GM12878 (cell line): Measurements from ENCODE around the gene TSPO2. TPM values are rescaled to one million over a fixed set of nuclear protein-coding genes. Genes with fewer than 3 reads are reported as not detected.

ENCODE experiments used
- ATAC-seq: fragments of 200-7000 bp; cut with Tn5 transposase; 3 replicates; pipeline ENCODE4 v1.9.1; 2020; ENCODE audit warnings: mild to moderate bottlenecking, moderate library complexity
- BruUV-seq: library from RNA; stranded (reverse); fragments of 400-500 nt; replicated peaks from 2 replicates; lab custom pipeline; 2021; lab: Mats Ljungman, UMichigan
- CTCF ChIA-PET: fragments of 300-600 bp; sonication (Branson Sonifier 250); formaldehyde crosslinking; extraction: SDS; loops from one replicate; lab custom pipeline; 2021; ENCODE audit warnings: inconsistent platforms; lab: Yijun Ruan, JAX
- POLR2A ChIA-PET: fragments of 350-600 bp; formaldehyde crosslinking; extraction: SDS; loops from one replicate; lab custom pipeline; 2021; ENCODE audit warnings: inconsistent platforms; lab: Charles Lee
- RAD21 ChIA-PET: fragments of 300-600 bp; sonication (Branson Sonifier 250); formaldehyde crosslinking; loops from one replicate; lab custom pipeline; 2023; ENCODE audit warnings: antibody characterized with exemption; ENCODE audit not compliant: unreplicated experiment; lab: Charles Lee
- SMC1A ChIA-PET: fragments of 300-600 bp; sonication (Branson Sonifier 250); formaldehyde crosslinking; loops from one replicate; lab custom pipeline; 2023; ENCODE audit not compliant: unreplicated experiment, uncharacterized antibody; lab: Charles Lee
- DNase-seq: peaks from one replicate; pipeline ENCODE4 v3.0.0-alpha.2; 2011; ENCODE audit warnings: low read depth, low spot score
- FAIRE-seq: peaks from 3 replicates; lab custom pipeline; 2011; peaks lifted over from hg19 to GRCh38; lab: Jason Lieb, UNC
- H2AFZ ChIP-seq: 2 replicates; pipeline ENCODE4 v1.6.0; 2011; ENCODE audit warnings: low read depth, low read length, control low read depth; ENCODE audit not compliant: control insufficient read depth
- H3K27ac ChIP-seq: 2 replicates; pipeline ENCODE4 v1.5.1; 2011; ENCODE audit warnings: control low read depth; ENCODE audit not compliant: control insufficient read depth, insufficient read depth
- H3K27me3 ChIP-seq, 2 experiments: replicated peaks in 1 of 2; 2 replicates each; pipeline versions ENCODE4 v1.6.0 to v1.6.1; 2011; ENCODE audit warnings: low read length in 1 of 2; ENCODE audit not compliant: control insufficient read depth in 2 of 2, insufficient read depth in 2 of 2
- H3K36me3 ChIP-seq, 2 experiments: 2 replicates each; pipeline ENCODE4 v1.5.1; 2011; ENCODE audit warnings: low read length in 1 of 2; ENCODE audit not compliant: control insufficient read depth in 2 of 2, insufficient read depth in 2 of 2
- H3K4me1 ChIP-seq: 2 replicates; pipeline ENCODE4 v1.6.1; 2011; ENCODE audit warnings: mild to moderate bottlenecking, low read length, moderate library complexity, mixed read lengths; ENCODE audit not compliant: control insufficient read depth, insufficient read depth
- H3K4me2 ChIP-seq: 2 replicates; pipeline ENCODE4 v1.6.0; 2011; ENCODE audit warnings: control low read depth; ENCODE audit not compliant: control insufficient read depth, insufficient read depth
- H3K4me3 ChIP-seq: fragments of 200-600 bp; sonication (generic); 2 replicates; pipeline ENCODE4 v1.5.1; 2016
- H3K79me2 ChIP-seq: 2 replicates; pipeline ENCODE4 v1.6.0; 2011; ENCODE audit warnings: low read length; ENCODE audit not compliant: control insufficient read depth, insufficient read depth
- H3K9ac ChIP-seq: 2 replicates; pipeline ENCODE4 v1.8.0; 2011; ENCODE audit warnings: low read length, control low read depth, mixed read lengths; ENCODE audit not compliant: control insufficient read depth, insufficient read depth
- H3K9me3 ChIP-seq: replicated peaks from 3 replicates; pipeline ENCODE4 v1.5.1; 2011; ENCODE audit warnings: mild to moderate bottlenecking, low read length; ENCODE audit not compliant: control insufficient read depth, insufficient read depth
- H4K20me1 ChIP-seq: 2 replicates; pipeline ENCODE4 v1.6.0; 2011; ENCODE audit not compliant: control insufficient read depth, insufficient read depth
- EED ChIP-seq: sonication (generic); IDR thresholded peaks from 2 replicates; pipeline ENCODE4 v1.6.1; 2016; ENCODE audit warnings: antibody characterized with exemption, low read depth
- HDAC2 ChIP-seq: fragments of 200-600 bp; sonication (generic); IDR thresholded peaks from 2 replicates; pipeline ENCODE4 v1.6.1; 2017
- JUNB ChIP-seq: IDR thresholded peaks from 2 replicates; pipeline ENCODE4 v1.6.1; 2016; ENCODE audit warnings: antibody characterized with exemption, mild to moderate bottlenecking
- MLLT1 ChIP-seq: fragments of 450-650 bp; IDR thresholded peaks from 2 replicates; pipeline ENCODE4 v1.6.1; 2016; ENCODE audit warnings: mild to moderate bottlenecking
- PKNOX1 ChIP-seq: fragments of 450-650 bp; IDR thresholded peaks from 2 replicates; pipeline ENCODE4 v1.6.1; 2016; ENCODE audit warnings: mild to moderate bottlenecking
- RFX5 ChIP-seq: IDR thresholded peaks from 2 replicates; pipeline ENCODE4 v1.6.1; 2011; ENCODE audit warnings: low read depth, low read length, improper control_type of control experiment
- SIX5 ChIP-seq: IDR thresholded peaks from 2 replicates; pipeline ENCODE4 v1.6.1; 2011; ENCODE audit warnings: mild to moderate bottlenecking, low read depth, low read length, moderate library complexity; ENCODE audit not compliant: severe bottlenecking
- SP1 ChIP-seq: IDR thresholded peaks from one replicate; pipeline ENCODE4 v1.6.1; 2011; ENCODE audit warnings: low read depth, low read length
- SPI1 ChIP-seq: IDR thresholded peaks from 2 replicates; pipeline ENCODE4 v1.6.1; 2011; ENCODE audit warnings: low read depth, mild to moderate bottlenecking, low read length, moderate library complexity, borderline replicate concordance; ENCODE audit not compliant: insufficient read depth
- SUPT20H ChIP-seq: IDR thresholded peaks from 2 replicates; pipeline ENCODE4 v1.6.1; 2011; ENCODE audit warnings: low read depth, mild to moderate bottlenecking, low read length, moderate library complexity, borderline replicate concordance; ENCODE audit not compliant: control insufficient read depth
- TARDBP ChIP-seq: IDR thresholded peaks from 2 replicates; pipeline ENCODE4 v1.6.1; 2016; ENCODE audit warnings: borderline replicate concordance
- WGBS: methylation state at CpG from one replicate; pipeline ENCODE4 v1.1.6; 2016; ENCODE audit warnings: low lambda C conversion rate; ENCODE audit not compliant: insufficient replicate concordance, insufficient coverage; ENCODE audit errors: missing lambda C conversion rate; 5-methylcytosine and 5-hydroxymethylcytosine counted together
- in situ Hi-C: fragments of 300-500 bp; cut with MboI; formaldehyde crosslinking; loops from 9 replicates; pipeline ENCODE4 v1.14.3; 2018; ENCODE audit warnings: mixed read lengths
- intact Hi-C: fragments of 100-400 bp; cut with micrococcal nuclease; formaldehyde crosslinking; loops from one replicate; pipeline ENCODE4 v1.14.2; 2022; ENCODE audit not compliant: unreplicated experiment
- polyA plus RNA-seq, 11 experiments: library from polyadenylated mRNA; depleted of rRNA in 4 of 11; unstranded in 6 of 11; stranded (reverse) in 5 of 11; fragments of >200 nt; fragmentation: Nextera tagmentation in 4 of 11; fragmentation: Illumina TruSeq in 1 of 11; extraction: Ambion mirVana in 4 of 11; extraction: Trizol in 1 of 11; gene quantifications; 1 replicate in 1 of 11; 2 replicates in 10 of 11; pipeline versions ENCODE4 v1.2.1 to v1.2.3, GENCODE V29; 2011 to 2016; ENCODE audit warnings: inconsistent platforms in 2 of 11, missing spikeins in 2 of 11, low read depth in 1 of 11
- total RNA-seq, 4 experiments: library from RNA; depleted of rRNA in 3 of 4; stranded (reverse); fragments of >200 nt in 3 of 4; fragmentation: Illumina TruSeq in 1 of 4; extraction: Trizol in 1 of 4; gene quantifications; 2 replicates each; pipeline versions ENCODE4 v1.2.1 to v1.2.3, GENCODE V29; 2013 to 2021

TSPO2 gene
- total and polyA plus RNA-seq, 10 of the 15 experiments (the other 5 are each of a cell fraction or from before 2014, with no cell fraction given): not detected

GRCh38 chr6:41036601-41037000 lies 5.7 kb upstream of the TSPO2 start:
- ATAC-seq: no peak
- ChIA-PET SMC1A (interaction anchor here (0.9 to 1.8 kb wide), 4 partner anchors 8 to 730 kb away, joined by 3 to 5 read pairs (median 4); no protein-coding TSS in a partner anchor), RAD21 (no interaction called here), POLR2A (interaction anchor here (0.6 kb wide), 1 partner anchor 489 kb away, joined by 3 read pairs; no protein-coding TSS in a partner anchor), CTCF (interaction anchor here (0.9 to 7.7 kb wide), 8 partner anchors 9 to 37 kb away, joined by 3 to 62 read pairs (median 4); partner anchors contain the start of genes APOBEC2, NFYA and OARD1)
- no peak for DNase-seq
- no peaks in the 10 kb centered on the region for H3K79me2 ChIP-seq
- in situ Hi-C loops: no loop called here
- no peaks in the 10 kb centered on the region for H3K9me3 ChIP-seq
- H4K20me1 ChIP-seq: no peaks in the 10 kb centered on the region
- no TSS peak for BruUV-seq
- no peak for FAIRE-seq
- intact Hi-C loops: no loop called here
- 42% methylated on average over 2 of the region's 2 CpGs for WGBS
- no peaks in the 10 kb centered on the region for H3K4me1 ChIP-seq
- H3K9ac ChIP-seq: no peak overlapping the region
- no peak overlapping the region for H3K4me3 ChIP-seq
- no peaks in the 10 kb centered on the region for H3K27me3 ChIP-seq
- TF ChIP-seq JUNB: no peak
- no peak for TF ChIP-seq SPI1
- no peak for TF ChIP-seq RFX5
- no peak for TF ChIP-seq SUPT20H
- no peak for TF ChIP-seq SP1
- no peak for TF ChIP-seq PKNOX1
- no peak for TF ChIP-seq HDAC2
- no peak for TF ChIP-seq TARDBP
- no peak for TF ChIP-seq MLLT1
- TF ChIP-seq SIX5: no peak
- TF ChIP-seq EED: no peak
- no peak overlapping the region for H3K4me2 ChIP-seq
- H2AFZ ChIP-seq: no peak overlapping the region
- H3K36me3 ChIP-seq: no peaks in the 10 kb centered on the region
- no peak overlapping the region for H3K27ac ChIP-seq
